ENCODE results near the gene AHCYL2. TPM values are rescaled to one million over a fixed set of nuclear protein-coding genes. Genes with fewer than 3 reads are reported as not detected.

AHCYL2 gene
- total and polyA plus RNA-seq, 2 donors (not counting 1 experiment from before 2014, with no cell fraction given), result 8.8 to 26.2 TPM

DNA sequence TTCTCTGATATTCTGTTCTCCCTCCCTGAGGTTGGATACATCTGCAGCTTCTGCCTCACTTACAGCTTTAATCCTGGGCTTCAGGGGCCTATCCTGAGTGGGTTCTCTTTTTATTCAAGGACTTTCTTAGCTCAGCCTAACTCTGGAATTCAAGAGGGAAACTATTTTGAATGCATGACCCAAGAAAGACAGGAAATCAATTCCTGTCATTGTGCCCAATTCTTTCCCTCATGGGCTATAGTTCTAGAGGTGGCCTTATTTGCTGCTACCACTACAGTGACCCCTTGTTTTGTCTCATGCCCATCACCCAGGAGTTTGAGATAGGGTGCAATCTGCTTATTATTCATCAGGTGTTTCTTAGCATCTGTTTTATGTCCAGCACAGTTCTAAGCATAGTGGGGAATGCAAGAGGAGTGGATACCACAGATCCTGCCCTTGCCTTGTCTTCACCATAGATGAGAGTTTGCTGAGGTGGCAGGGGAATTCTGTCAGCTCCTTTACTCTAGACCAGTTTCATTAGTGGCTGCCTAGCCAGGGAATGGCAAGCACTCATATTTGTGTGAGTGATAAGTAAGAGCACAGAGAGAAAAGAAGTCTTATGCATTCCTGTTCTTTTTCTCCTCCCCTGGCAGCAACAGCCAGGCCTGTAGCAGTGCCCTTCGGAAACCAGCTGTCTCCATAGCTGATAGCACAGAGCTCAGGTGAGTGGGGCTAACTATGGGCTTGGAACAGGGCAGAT lies 228.8 kb downstream of the AHCYL2 start:
- no peaks in the 10 kb centered on the region for H3K9me3 ChIP-seq (ENCODE audit: control extremely low read depth in 1 of 3, control insufficient read depth in 2 of 3, insufficient read depth in 1 of 3, low read length in 2 of 3)
- Mint-ChIP-seq H3K9me3 (ENCODE audit: insufficient read depth) (peaks cover 6% of the 10 kb centered on the region), H3K27me3 (no peaks in the 10 kb centered on the region), H3K4me3 (no peak overlapping the region), H3K4me1 (no peaks in the 10 kb centered on the region), H3K27ac (no peak overlapping the region)
- no peak for ATAC-seq (ENCODE audit: low read depth)
- no peaks in the 10 kb centered on the region for H3K36me3 ChIP-seq (replicated peaks in 1 of 2; ENCODE audit: control extremely low read depth in 1 of 2, control insufficient read depth in 1 of 2, extremely low read depth in 1 of 2, insufficient read depth in 2 of 2, low read length in 1 of 2)
- CTCF ChIA-PET, result interaction anchor here (1.7 kb wide), 1 partner anchor 18 kb away, joined by 5 read pairs; no protein-coding TSS in a partner anchor
- H3K4me1 ChIP-seq (ENCODE audit: control insufficient read depth in 2 of 2, insufficient read depth in 2 of 2, low read length in 2 of 2), result no peaks in the 10 kb centered on the region
- no peak overlapping the region for H3K4me3 ChIP-seq (ENCODE audit: control extremely low read depth in 1 of 5, extremely low read depth in 1 of 5, insufficient read depth in 1 of 5, low read depth in 2 of 5, low read length in 4 of 5)
- H3K79me2 ChIP-seq (ENCODE audit: control insufficient read depth, insufficient read depth, low read length), result no peaks in the 10 kb centered on the region
- intact Hi-C loops (cut with micrococcal nuclease), result no loop called here
- TF ChIP-seq, protein P1, sequence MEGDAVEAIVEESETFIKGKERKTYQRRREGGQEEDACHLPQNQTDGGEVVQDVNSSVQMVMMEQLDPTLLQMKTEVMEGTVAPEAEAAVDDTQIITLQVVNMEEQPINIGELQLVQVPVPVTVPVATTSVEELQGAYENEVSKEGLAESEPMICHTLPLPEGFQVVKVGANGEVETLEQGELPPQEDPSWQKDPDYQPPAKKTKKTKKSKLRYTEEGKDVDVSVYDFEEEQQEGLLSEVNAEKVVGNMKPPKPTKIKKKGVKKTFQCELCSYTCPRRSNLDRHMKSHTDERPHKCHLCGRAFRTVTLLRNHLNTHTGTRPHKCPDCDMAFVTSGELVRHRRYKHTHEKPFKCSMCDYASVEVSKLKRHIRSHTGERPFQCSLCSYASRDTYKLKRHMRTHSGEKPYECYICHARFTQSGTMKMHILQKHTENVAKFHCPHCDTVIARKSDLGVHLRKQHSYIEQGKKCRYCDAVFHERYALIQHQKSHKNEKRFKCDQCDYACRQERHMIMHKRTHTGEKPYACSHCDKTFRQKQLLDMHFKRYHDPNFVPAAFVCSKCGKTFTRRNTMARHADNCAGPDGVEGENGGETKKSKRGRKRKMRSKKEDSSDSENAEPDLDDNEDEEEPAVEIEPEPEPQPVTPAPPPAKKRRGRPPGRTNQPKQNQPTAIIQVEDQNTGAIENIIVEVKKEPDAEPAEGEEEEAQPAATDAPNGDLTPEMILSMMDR (IDR thresholded peaks at IDR 0.05), result no peak
- TF ChIP-seq EZH2 (IDR thresholded peaks at IDR 0.05; ENCODE audit: borderline replicate concordance, insufficient read depth, low read depth, low read length, poor library complexity, severe bottlenecking), result no peak
- H3K27ac ChIP-seq (ENCODE audit: low read length in 2 of 2), result no peak overlapping the region
- no peak overlapping the region for H2AFZ ChIP-seq (ENCODE audit: insufficient read depth, low read depth, low read length, poor library complexity, severe bottlenecking)
- no peaks in the 10 kb centered on the region for H3K27me3 ChIP-seq (replicated peaks in 1 of 4; ENCODE audit: control extremely low read depth in 1 of 4, control insufficient read depth in 3 of 4, insufficient read depth in 4 of 4, low read length in 3 of 4)
- H3K4me2 ChIP-seq (replicated peaks; ENCODE audit: low read depth, low read length, poor library complexity, severe bottlenecking), result no peak overlapping the region
- no peaks in the 10 kb centered on the region for H4K20me1 ChIP-seq (ENCODE audit: control insufficient read depth, insufficient read depth, low read length, poor library complexity, severe bottlenecking)
- WGBS (ENCODE audit: insufficient coverage), result 100% methylated on average over 1 of the region's 1 CpG
- no peak for DNase-seq
- H3K9ac ChIP-seq (ENCODE audit: low read length), result no peak overlapping the region
- POLR2A ChIA-PET, result no interaction called here

DNA sequence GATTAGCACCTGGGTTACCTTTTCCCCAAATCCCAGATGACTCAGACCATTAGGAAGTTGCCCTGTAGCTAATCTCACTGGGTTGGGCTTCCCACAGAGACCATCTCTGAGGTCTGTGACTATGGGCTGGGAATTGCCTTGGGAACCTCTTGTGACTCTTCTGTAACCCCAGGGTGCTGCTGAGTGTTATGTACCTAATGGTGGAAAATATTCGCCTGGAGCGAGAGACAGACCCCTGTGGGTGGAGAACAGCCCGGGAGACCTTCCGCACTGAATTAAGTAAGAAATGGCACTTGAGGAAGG lies 229.4 kb downstream of the AHCYL2 start:
- DNase-seq (no peak), ATAC-seq (ENCODE audit: low read depth) (no peak)
- H3K4me2 ChIP-seq (replicated peaks; ENCODE audit: low read depth, low read length, poor library complexity, severe bottlenecking), result no peak overlapping the region
- WGBS (ENCODE audit: insufficient coverage), result 94% methylated on average over 4 of the region's 4 CpGs
- no peak for TF ChIP-seq EZH2 (IDR thresholded peaks at IDR 0.05; ENCODE audit: borderline replicate concordance, insufficient read depth, low read depth, low read length, poor library complexity, severe bottlenecking)
- TF ChIP-seq, protein P1 (IDR thresholded peaks at IDR 0.05), result no peak
- no peaks in the 10 kb centered on the region for H3K36me3 ChIP-seq (replicated peaks in 1 of 2; ENCODE audit: control extremely low read depth in 1 of 2, control insufficient read depth in 1 of 2, extremely low read depth in 1 of 2, insufficient read depth in 2 of 2, low read length in 1 of 2)
- no peaks in the 10 kb centered on the region for H3K9me3 ChIP-seq (ENCODE audit: control extremely low read depth in 1 of 3, control insufficient read depth in 2 of 3, insufficient read depth in 1 of 3, low read length in 2 of 3)
- H4K20me1 ChIP-seq (ENCODE audit: control insufficient read depth, insufficient read depth, low read length, poor library complexity, severe bottlenecking), result no peaks in the 10 kb centered on the region
- no peaks in the 10 kb centered on the region for H3K27me3 ChIP-seq (replicated peaks in 1 of 4; ENCODE audit: control extremely low read depth in 1 of 4, control insufficient read depth in 3 of 4, insufficient read depth in 4 of 4, low read length in 3 of 4)
- no peaks in the 10 kb centered on the region for H3K4me1 ChIP-seq (ENCODE audit: control insufficient read depth in 2 of 2, insufficient read depth in 2 of 2, low read length in 2 of 2)
- Mint-ChIP-seq H3K4me3 (no peak overlapping the region), H3K27ac (no peak overlapping the region), H3K9me3 (ENCODE audit: insufficient read depth) (peaks cover under 1% of the 10 kb centered on the region), H3K27me3 (no peaks in the 10 kb centered on the region), H3K4me1 (no peaks in the 10 kb centered on the region)
- H3K27ac ChIP-seq (ENCODE audit: low read length in 2 of 2), result no peak overlapping the region
- no peak overlapping the region for H3K9ac ChIP-seq (ENCODE audit: low read length)
- no peak overlapping the region for H3K4me3 ChIP-seq (ENCODE audit: control extremely low read depth in 1 of 5, extremely low read depth in 1 of 5, insufficient read depth in 1 of 5, low read depth in 2 of 5, low read length in 4 of 5)
- ChIA-PET POLR2A (no interaction called here), CTCF (interaction anchor here (1.7 kb wide), 1 partner anchor 17 kb away, joined by 5 read pairs; no protein-coding TSS in a partner anchor)
- intact Hi-C loops (cut with micrococcal nuclease), result no loop called here
- H2AFZ ChIP-seq (ENCODE audit: insufficient read depth, low read depth, low read length, poor library complexity, severe bottlenecking), result no peak overlapping the region
- no peaks in the 10 kb centered on the region for H3K79me2 ChIP-seq (ENCODE audit: control insufficient read depth, insufficient read depth, low read length)

Measured in B cell (primary cell).